ENCODE results near the gene DCUN1D3.
"Not testable (repeated sequence)": the region's sequence is repeated elsewhere in the genome, so short reads cannot be mapped to it uniquely, and the experiment has no call there.

DCUN1D3 gene

GRCh38 chr16:20862162-20862960 lies 37.8 kb downstream of the DCUN1D3 start:
- DNase-seq (ENCODE audit: low read depth in 2 of 2) = no peak

- not testable (repeated sequence) for DNase-seq (ENCODE audit: low read depth in 2 of 2)
Measured at GRCh38 chr16:20860995-20861394, 39.2 kb downstream of the DCUN1D3 start.

GRCh38 chr16:20860361-20860760 lies 39.8 kb downstream of the DCUN1D3 start:
- DNase-seq (ENCODE audit: low read depth in 2 of 2) = no peak

- no peak for DNase-seq (ENCODE audit: low read depth in 2 of 2)
Measured at GRCh38 chr16:20859699-20860098, 40.5 kb downstream of the DCUN1D3 start.

- no peak for DNase-seq (ENCODE audit: low read depth in 2 of 2)
Measured at GRCh38 chr16:20859229-20859628, 40.9 kb downstream of the DCUN1D3 start.

GRCh38 chr16:20857281-20857680 lies 42.9 kb downstream of the DCUN1D3 start:
- no peak for DNase-seq (ENCODE audit: low read depth in 2 of 2)

- DNase-seq (ENCODE audit: low read depth in 2 of 2) = no peak
Measured at GRCh38 chr16:20854963-20855362, 45.2 kb downstream of the DCUN1D3 start.

GRCh38 chr16:20853981-20854620 lies 46.1 kb downstream of the DCUN1D3 start:
- DNase-seq (ENCODE audit: low read depth in 2 of 2) = no peak

- DNase-seq (ENCODE audit: low read depth in 2 of 2) = no peak
Measured at GRCh38 chr16:20853143-20853542, 47.0 kb downstream of the DCUN1D3 start.

GRCh38 chr16:20851601-20852000 lies 48.6 kb downstream of the DCUN1D3 start:
- no peak for DNase-seq (ENCODE audit: low read depth in 2 of 2)

DNA sequence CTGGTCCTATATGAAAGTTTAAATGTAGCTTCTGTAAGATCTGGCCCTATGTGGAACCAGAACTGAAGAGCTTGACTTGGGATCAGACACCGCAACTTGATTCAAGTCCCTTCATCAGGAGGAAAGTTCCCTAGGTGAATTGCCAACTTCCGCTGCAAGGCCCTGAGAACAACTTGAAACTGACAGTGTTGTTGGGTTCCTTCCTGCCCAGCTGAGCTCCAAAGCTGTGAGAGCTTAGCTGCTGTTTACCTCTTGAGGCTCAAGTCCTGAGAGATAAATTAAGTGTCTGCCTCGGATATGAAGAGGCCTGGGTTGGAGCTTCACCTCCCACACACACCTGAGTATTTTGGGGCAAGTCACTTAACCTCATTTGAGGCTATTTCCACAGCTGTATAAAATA lies 49.2 kb downstream of the DCUN1D3 start:
- DNase-seq (ENCODE audit: low read depth in 2 of 2) = no peak

DNA sequence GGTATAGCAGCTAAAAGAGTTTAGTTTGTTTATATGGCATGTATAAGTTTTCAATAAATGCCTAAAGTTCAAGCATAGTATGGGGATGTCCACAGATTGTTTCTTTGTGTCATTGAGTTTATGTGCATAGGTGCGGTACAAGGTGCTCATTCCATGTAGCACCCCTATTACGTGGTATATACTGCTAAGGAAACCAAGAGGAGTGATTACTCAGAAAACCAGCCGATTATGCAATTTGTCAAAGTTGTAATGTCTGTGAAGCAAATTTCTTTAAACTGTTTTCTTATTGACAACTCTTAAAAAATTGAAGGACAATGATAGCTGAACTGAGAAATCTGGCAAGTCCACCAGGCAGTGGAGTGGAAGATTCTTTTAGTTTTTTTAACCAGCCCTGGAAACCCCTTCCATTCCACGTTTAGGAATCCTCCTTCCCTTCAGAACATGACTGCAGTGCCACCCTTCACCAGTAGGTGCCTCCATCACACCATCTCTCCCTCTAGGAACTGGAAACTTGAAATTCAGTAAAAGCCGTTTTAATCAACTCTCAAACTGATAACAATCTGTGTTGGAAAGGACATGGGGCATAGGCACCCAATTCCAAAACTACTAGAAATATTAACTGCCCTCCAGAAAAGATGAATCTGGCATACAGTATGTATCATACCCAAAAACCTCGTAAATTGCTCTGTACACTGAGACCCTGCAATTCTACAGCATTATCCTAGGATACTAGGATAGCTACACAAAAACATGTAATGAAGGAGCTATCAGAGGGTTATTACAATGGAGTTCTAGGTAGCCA lies 50.4 kb downstream of the DCUN1D3 start:
- DNase-seq (ENCODE audit: low read depth in 2 of 2) = peak; percentile 22 to 39

DNA sequence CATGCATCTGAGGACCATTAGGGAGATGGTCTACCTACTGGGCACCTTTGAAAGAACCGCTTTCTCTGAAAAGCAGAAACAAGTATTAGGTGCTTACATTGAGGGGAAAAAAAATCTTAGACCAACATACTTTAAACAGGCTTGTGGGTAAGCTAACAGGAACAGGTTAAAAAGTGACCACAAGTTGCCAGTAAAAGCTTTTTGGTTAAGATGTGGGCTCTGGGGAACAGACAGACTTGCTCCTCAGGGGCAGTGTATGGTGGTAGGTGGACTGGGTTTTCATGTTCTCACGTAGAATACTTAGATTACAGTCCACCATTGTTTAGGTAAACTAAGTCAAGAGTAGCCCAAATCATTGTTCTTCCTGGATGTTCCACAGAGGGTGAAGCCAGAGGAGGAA lies 52.6 kb downstream of the DCUN1D3 start:
- no peak for DNase-seq (ENCODE audit: low read depth in 2 of 2)

GRCh38 chr16:20846551-20846950 lies 53.6 kb downstream of the DCUN1D3 start:
- no peak for DNase-seq (ENCODE audit: low read depth in 2 of 2)

DNA sequence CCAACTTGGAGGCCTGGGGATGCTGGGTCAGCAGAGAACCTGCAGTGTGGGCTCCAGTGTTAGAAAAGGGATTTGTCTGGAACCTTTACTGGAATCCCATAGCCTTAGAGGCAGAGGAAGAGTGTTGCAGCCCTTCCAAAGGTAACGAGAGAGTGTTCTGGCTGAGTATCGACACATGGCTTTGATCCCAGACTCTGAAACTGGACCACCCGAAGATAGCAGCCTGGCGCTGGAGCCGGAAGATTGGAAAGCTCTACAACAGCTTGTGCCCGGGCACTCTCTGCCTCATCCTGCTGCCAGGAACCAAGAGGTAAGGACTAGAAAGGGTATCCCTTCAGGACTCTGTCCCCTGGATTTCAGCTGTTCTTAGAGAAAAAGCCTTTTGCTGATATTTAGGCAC lies 54.1 kb downstream of the DCUN1D3 start:
- DNase-seq (ENCODE audit: low read depth in 2 of 2) = no peak

DNA sequence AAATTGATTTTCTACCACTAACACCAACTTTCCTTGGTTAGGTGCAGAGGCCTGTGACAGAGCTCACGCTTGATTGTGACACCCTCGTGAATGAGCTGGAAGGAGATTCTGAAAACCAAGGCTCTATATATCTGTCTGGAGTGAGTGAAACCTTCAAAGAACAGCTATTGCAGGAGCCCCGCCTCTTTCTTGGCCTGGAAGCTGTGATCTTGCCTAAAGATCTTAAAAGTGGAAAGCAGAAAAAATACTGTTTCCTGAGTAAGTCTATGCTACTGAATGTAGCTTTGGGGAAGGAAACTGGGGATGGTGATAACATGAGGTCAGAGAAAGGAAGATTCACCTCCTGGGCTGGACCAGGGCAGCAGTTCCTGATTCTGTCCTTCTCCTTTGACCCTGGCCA lies 55.6 kb downstream of the DCUN1D3 start:
- no peak for DNase-seq (ENCODE audit: low read depth in 2 of 2)

DNA sequence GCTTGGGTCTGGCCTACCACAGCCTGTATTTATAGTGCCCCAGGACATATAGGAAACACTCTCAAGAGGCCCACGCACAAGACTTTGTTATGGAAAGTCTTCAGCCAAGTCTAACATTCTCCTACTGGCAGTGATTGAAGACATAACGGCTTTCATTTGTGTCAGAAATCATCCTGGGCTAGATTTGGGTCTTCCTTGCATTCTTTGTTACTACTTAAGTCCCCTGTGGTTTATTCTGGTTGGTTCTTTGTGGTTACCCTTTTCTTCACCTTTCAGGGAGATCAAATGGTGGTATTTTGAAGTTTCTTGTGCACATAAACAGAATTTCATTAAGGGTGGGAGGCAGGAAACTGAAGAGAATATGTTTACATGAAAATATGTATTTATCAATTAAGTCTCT lies 56.1 kb downstream of the DCUN1D3 start:
- DNase-seq (ENCODE audit: low read depth in 2 of 2) = no peak

- DNase-seq (ENCODE audit: low read depth in 2 of 2) = no peak
Measured at GRCh38 chr16:20839504-20839903, 60.7 kb downstream of the DCUN1D3 start.

DNA sequence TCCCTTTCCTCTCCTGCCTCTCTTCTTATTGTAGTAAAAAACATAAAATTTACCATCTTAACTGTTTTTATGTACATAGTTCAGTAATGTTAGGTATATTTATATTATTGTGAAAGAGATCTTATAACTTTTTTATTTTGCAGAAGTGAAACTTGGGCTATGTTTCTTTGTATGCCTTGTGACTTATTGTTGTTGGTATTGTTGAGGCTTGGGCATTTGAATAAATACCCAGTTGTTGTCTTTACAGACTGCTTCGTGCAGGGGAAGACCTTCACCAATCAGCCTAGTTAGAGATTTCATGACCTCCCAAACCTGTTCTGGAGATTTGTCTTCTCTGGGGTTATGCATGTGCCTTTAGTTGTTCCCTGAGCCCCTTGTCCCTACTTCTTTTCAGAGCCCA lies 61.9 kb downstream of the DCUN1D3 start:
- no peak for DNase-seq (ENCODE audit: low read depth in 2 of 2)

DNA sequence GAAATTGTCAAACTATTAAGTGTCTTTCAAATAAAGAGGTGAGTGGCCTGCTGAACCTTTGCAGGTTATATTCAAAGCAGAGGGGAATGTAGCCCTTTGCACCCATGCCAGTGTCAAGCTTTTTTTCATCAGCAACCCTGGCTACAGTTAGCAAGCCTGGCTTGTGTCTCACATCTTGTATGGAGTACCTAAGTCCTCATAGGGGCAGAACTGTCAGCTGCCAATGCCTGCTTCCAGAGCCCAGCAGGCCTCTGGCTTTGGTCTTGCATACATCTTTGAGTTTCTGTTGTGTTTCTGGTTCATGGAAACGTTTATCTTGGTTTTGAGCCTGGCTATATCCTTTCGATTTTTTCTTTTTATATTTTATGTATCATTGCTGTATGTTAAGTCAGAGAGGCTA lies 67.1 kb downstream of the DCUN1D3 start:
- no peak for DNase-seq (ENCODE audit: low read depth in 2 of 2)

DNA sequence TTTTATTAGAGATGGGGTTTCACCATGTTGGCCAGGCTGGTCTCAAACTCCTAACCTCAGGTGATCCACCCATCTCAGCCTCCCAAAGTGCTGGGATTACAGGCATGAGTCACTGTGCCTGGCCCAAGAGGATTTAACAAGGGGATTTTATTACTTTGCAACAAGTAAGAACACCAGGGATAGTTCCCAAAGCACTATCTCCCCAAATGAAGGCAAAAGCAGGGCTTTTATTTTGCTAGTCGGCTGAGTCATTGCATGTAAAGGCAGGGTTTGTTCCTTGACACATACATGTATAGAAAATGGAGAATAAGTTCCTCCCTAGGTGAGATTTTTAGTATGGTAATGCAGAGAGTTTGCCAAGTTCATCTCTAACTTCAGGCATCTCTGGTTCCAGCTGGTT lies 69.8 kb downstream of the DCUN1D3 start:
- DNase-seq (ENCODE audit: low read depth in 2 of 2) = no peak

GRCh38 chr16:20829536-20829935 lies 70.6 kb downstream of the DCUN1D3 start:
- DNase-seq (ENCODE audit: low read depth in 2 of 2) = no peak

Data from stimulated activated CD8-positive, alpha-beta memory T cell treated with anti-CD3 and anti-CD28 coated beads, Interleukin-2, amount 100 ng/mL, for 1 hour (primary cell).